ENCODE data around the gene TTYH2. TPM values are rescaled to one million over a fixed set of nuclear protein-coding genes. Genes with fewer than 3 reads are reported as not detected.

TTYH2 gene
- total RNA-seq, 4 donors from 2014 or later: 12.4 to 24.7 (median 18.8) TPM

- Histone ChIP-seq H3K4me1 (no peaks in the 10 kb centered on the region), H3K27ac (no peak overlapping the region), H3K9me3 (no peaks in the 10 kb centered on the region), H3K36me3 (no peaks in the 10 kb centered on the region), H3K4me3 (replicated peaks in 1 of 3) (no peak overlapping the region), H3K27me3 (no peaks in the 10 kb centered on the region)
- intact Hi-C loops (cut with DNase I): no loop called here
- DNase-seq: no peak
- TF ChIP-seq POLR2A (IDR thresholded peaks at IDR 0.05) (no peak), CTCF (IDR thresholded peaks at IDR 0.05) (no peak)
- WGBS, 2 donors: 83 to 84% methylated on average over 7 to 8 of the region's 8 CpGs
These were observed 38.8 kb downstream of the TTYH2 start for GRCh38 chr17:74252211-74252610.

GRCh38 chr17:74253036-74253435 lies 39.7 kb downstream of the TTYH2 start:
- Histone ChIP-seq H3K4me1 (no peaks in the 10 kb centered on the region), H3K27me3 (no peaks in the 10 kb centered on the region), H3K9me3 (no peaks in the 10 kb centered on the region), H3K36me3 (no peaks in the 10 kb centered on the region), H3K27ac (no peak overlapping the region), H3K4me3 (replicated peaks in 1 of 3) (no peak overlapping the region)
- no peak for DNase-seq
- 94 to 96% methylated on average over 4 to 10 of the region's 13 CpGs for WGBS, 2 donors
- intact Hi-C loops (cut with DNase I): no loop called here
- TF ChIP-seq POLR2A (IDR thresholded peaks at IDR 0.05) (no peak), CTCF (IDR thresholded peaks at IDR 0.05) (no peak)

GRCh38 chr17:74257311-74257710 lies 43.9 kb downstream of the TTYH2 start:
- Histone ChIP-seq H3K27ac (no peak overlapping the region), H3K36me3 (no peaks in the 10 kb centered on the region), H3K27me3 (no peaks in the 10 kb centered on the region), H3K4me3 (replicated peaks in 1 of 3) (no peak overlapping the region), H3K4me1 (peaks cover 0 to 7% of the 10 kb centered on the region in 2 donors), H3K9me3 (no peaks in the 10 kb centered on the region)
- no peak for DNase-seq
- WGBS, 2 donors: 82 to 90% methylated on average over 6 to 10 of the region's 10 CpGs
- TF ChIP-seq POLR2A (IDR thresholded peaks at IDR 0.05) (no peak), CTCF (IDR thresholded peaks at IDR 0.05) (no peak)
- intact Hi-C loops (cut with DNase I): no loop called here

GRCh38 chr17:74259667-74260524 lies 46.5 kb downstream of the TTYH2 start:
- no peaks in the 10 kb centered on the region for H3K36me3 ChIP-seq
- intact Hi-C loops (cut with DNase I): no loop called here
- no peak for DNase-seq
- WGBS, 2 donors: 83 to 84% methylated on average over 19 to 21 of the region's 21 CpGs
- TF ChIP-seq CTCF (IDR thresholded peaks at IDR 0.05): no peak
- no peak for TF ChIP-seq POLR2A (IDR thresholded peaks at IDR 0.05)
- no peak overlapping the region for H3K27ac ChIP-seq
- no peaks in the 10 kb centered on the region for H3K27me3 ChIP-seq
- H3K9me3 ChIP-seq: no peaks in the 10 kb centered on the region
- no peak overlapping the region for H3K4me3 ChIP-seq (replicated peaks in 1 of 3)
- H3K4me1 ChIP-seq: peaks cover 0 to 7% of the 10 kb centered on the region in 2 donors

GRCh38 chr17:74260525-74260850 lies 47.1 kb downstream of the TTYH2 start:
- no peak for TF ChIP-seq CTCF (IDR thresholded peaks at IDR 0.05)
- no peak for TF ChIP-seq POLR2A (IDR thresholded peaks at IDR 0.05)
- Histone ChIP-seq H3K4me1 (peaks cover 0 to 7% of the 10 kb centered on the region in 2 donors), H3K4me3 (replicated peaks in 1 of 3) (no peak overlapping the region), H3K27me3 (no peaks in the 10 kb centered on the region), H3K9me3 (no peaks in the 10 kb centered on the region), H3K36me3 (no peaks in the 10 kb centered on the region), H3K27ac (no peak overlapping the region)
- no peak for DNase-seq
- 76 to 82% methylated on average over 4 to 6 of the region's 6 CpGs for WGBS, 2 donors
- intact Hi-C loops (cut with DNase I): no loop called here
